GM23338 (cell line): Measurements from ENCODE around the gene SPANXN2. TPM values are rescaled to one million over a fixed set of nuclear protein-coding genes. Genes with fewer than 3 reads are reported as not detected.

Experiments
- ATAC-seq: fragments of 200-7000 bp; cut with Tn5 transposase; 3 replicates; pipeline ENCODE4 v1.9.1; 2020
- DNase-seq: peaks from one replicate; pipeline ENCODE4 v3.0.0-alpha.2; 2015; ENCODE audit warnings: low spot score
- H2AFZ ChIP-seq: fragments of 200-600 bp; sonication (generic); 2 replicates; pipeline ENCODE4 v1.8.0; 2016; ENCODE audit warnings: antibody characterized with exemption, mild to moderate bottlenecking, moderate library complexity
- H3F3A ChIP-seq: fragments of 200-600 bp; sonication (generic); replicated peaks from 2 replicates; pipeline ENCODE4 v1.8.0; 2017; ENCODE audit warnings: antibody characterized with exemption, mixed run types, low read depth
- H3K27ac ChIP-seq: fragments of 200-600 bp; sonication (generic); 2 replicates; pipeline ENCODE4 v1.6.1; 2016; ENCODE audit warnings: low read depth
- H3K27me3 ChIP-seq: fragments of 200-600 bp; sonication (generic); 2 replicates; pipeline ENCODE4 v1.8.0; 2016; ENCODE audit warnings: mild to moderate bottlenecking, mixed run types, moderate library complexity; ENCODE audit not compliant: insufficient read depth
- H3K36me3 ChIP-seq: fragments of 200-600 bp; sonication (generic); 2 replicates; pipeline ENCODE4 v1.8.0; 2016; ENCODE audit warnings: mild to moderate bottlenecking; ENCODE audit not compliant: insufficient read depth
- H3K4me1 ChIP-seq: fragments of 200-600 bp; sonication (generic); 2 replicates; pipeline ENCODE4 v1.8.0; 2016; ENCODE audit warnings: mild to moderate bottlenecking, moderate library complexity; ENCODE audit not compliant: insufficient read depth
- H3K4me2 ChIP-seq: fragments of 200-600 bp; sonication (generic); 2 replicates; pipeline ENCODE4 v1.7.1; 2017; ENCODE audit warnings: mixed run types
- H3K4me3 ChIP-seq: fragments of 200-600 bp; sonication (generic); 2 replicates; pipeline ENCODE4 v1.6.1; 2016; ENCODE audit warnings: mixed run types
- H3K79me2 ChIP-seq: fragments of 200-600 bp; sonication (generic); replicated peaks from 2 replicates; pipeline ENCODE4 v1.8.0; 2017; ENCODE audit warnings: mild to moderate bottlenecking; ENCODE audit not compliant: insufficient read depth
- H3K9me2 ChIP-seq: fragments of 200-600 bp; sonication (generic); 2 replicates; pipeline ENCODE4 v1.8.0; 2017; ENCODE audit not compliant: insufficient read depth
- H4K20me1 ChIP-seq: fragments of 200-600 bp; sonication (generic); replicated peaks from 2 replicates; pipeline ENCODE4 v1.8.0; 2017; ENCODE audit warnings: mild to moderate bottlenecking; ENCODE audit not compliant: insufficient read depth
- H3K27ac Mint-ChIP-seq: 2 replicates; pipeline ENCODE4 v1.8.0; 2020; ENCODE audit warnings: inconsistent platforms, mild to moderate bottlenecking, moderate library complexity, mixed read lengths
- H3K27me3 Mint-ChIP-seq: 3 replicates; pipeline ENCODE4 v1.8.0; 2022; ENCODE audit warnings: low read depth, mild to moderate bottlenecking, moderate library complexity, mixed read lengths, inconsistent platforms; ENCODE audit not compliant: insufficient read depth, poor library complexity
- H3K36me3 Mint-ChIP-seq: 3 replicates; pipeline ENCODE4 v1.8.0; 2021; ENCODE audit warnings: low read depth, mild to moderate bottlenecking, inconsistent platforms, moderate library complexity, mixed read lengths
- H3K4me1 Mint-ChIP-seq: 3 replicates; pipeline ENCODE4 v1.8.0; 2020; ENCODE audit warnings: mild to moderate bottlenecking, inconsistent platforms, mixed read lengths
- H3K4me3 Mint-ChIP-seq: 3 replicates; pipeline ENCODE4 v1.8.0; 2021; ENCODE audit warnings: moderate library complexity, mild to moderate bottlenecking, inconsistent platforms, mixed read lengths
- H3K9me3 Mint-ChIP-seq: 3 replicates; pipeline ENCODE4 v1.8.0; 2020; ENCODE audit warnings: moderate library complexity, mild to moderate bottlenecking, inconsistent platforms, mixed read lengths
- CREB1 ChIP-seq: fragments of 250-450 bp; sonication (Bioruptor Pico); IDR thresholded peaks from 2 replicates; pipeline ENCODE4 v1.5.0; 2020; ENCODE audit warnings: low read depth, mild to moderate bottlenecking, moderate library complexity
- NANOG ChIP-seq: IDR thresholded peaks from 2 replicates; pipeline ENCODE4 v1.6.1; 2016; ENCODE audit warnings: antibody characterized with exemption, borderline replicate concordance
- POLR2AphosphoS5 ChIP-seq: IDR thresholded peaks from 2 replicates; pipeline ENCODE4 v1.6.1; 2016; ENCODE audit warnings: antibody characterized with exemption, low read depth
- polyA plus RNA-seq: library from polyadenylated mRNA; unstranded; fragments of >200 nt; fragmentation: Nextera tagmentation; extraction: Ambion mirVana; gene quantifications from 2 replicates; pipeline ENCODE4 v1.2.1, GENCODE V29; 2016
- total RNA-seq: library from RNA; depleted of rRNA; stranded (reverse); fragments of >200 nt; shearing (Covaris generic); gene quantifications from 2 replicates; pipeline ENCODE4 v1.2.3, GENCODE V29; 2014
- TF ChIP-seq, protein P1 (sequence below), 2 experiments: fragments of 200-600 bp in 1 of 2; sonication (generic) in 1 of 2; conservative IDR thresholded peaks; 2 replicates each; pipeline versions ENCODE4 v1.5.1 to v1.6.1; 2016 to 2017; ENCODE audit warnings: antibody characterized with exemption in 2 of 2, low read depth in 2 of 2, mild to moderate bottlenecking in 2 of 2, moderate library complexity in 1 of 2
- TF ChIP-seq, protein P2 (sequence below): IDR thresholded peaks from 2 replicates; pipeline ENCODE4 v1.6.1; 2016; ENCODE audit warnings: antibody characterized with exemption
- TF ChIP-seq, protein P3 (sequence below): IDR thresholded peaks from one replicate; pipeline ENCODE4 v1.6.1; 2018; ENCODE audit warnings: antibody characterized with exemption; ENCODE audit not compliant: unreplicated experiment

The SPANXN2 gene
- total and polyA plus RNA-seq, 2 experiments from 2014 or later: not detected

DNA sequence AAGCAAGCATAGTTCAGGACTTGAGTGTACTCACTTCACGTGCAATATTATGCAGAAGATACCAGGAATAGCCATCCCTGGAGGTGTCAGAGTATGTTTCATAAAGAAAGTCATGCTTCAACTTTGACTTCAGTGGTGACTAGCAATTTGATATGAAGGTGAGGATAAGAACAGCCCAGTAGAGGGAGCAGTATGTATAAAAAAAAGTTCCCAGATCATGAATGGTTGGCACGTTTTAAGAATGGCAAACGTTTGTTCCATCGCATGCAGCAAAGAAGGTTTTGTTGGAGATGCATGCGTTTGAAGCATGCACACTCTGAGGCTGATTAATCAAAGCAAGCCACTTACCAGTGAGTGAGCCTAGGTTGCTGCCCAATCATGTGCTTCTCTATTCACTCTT is 51.2 kb downstream of the SPANXN2 start:
- TF ChIP-seq, protein P1, sequence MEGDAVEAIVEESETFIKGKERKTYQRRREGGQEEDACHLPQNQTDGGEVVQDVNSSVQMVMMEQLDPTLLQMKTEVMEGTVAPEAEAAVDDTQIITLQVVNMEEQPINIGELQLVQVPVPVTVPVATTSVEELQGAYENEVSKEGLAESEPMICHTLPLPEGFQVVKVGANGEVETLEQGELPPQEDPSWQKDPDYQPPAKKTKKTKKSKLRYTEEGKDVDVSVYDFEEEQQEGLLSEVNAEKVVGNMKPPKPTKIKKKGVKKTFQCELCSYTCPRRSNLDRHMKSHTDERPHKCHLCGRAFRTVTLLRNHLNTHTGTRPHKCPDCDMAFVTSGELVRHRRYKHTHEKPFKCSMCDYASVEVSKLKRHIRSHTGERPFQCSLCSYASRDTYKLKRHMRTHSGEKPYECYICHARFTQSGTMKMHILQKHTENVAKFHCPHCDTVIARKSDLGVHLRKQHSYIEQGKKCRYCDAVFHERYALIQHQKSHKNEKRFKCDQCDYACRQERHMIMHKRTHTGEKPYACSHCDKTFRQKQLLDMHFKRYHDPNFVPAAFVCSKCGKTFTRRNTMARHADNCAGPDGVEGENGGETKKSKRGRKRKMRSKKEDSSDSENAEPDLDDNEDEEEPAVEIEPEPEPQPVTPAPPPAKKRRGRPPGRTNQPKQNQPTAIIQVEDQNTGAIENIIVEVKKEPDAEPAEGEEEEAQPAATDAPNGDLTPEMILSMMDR (conservative IDR thresholded peaks at IDR 0.05; ENCODE audit: low read depth in 2 of 2): peak; percentile 24; a peak in 2 of 4 replicates
- TF ChIP-seq, protein P2, sequence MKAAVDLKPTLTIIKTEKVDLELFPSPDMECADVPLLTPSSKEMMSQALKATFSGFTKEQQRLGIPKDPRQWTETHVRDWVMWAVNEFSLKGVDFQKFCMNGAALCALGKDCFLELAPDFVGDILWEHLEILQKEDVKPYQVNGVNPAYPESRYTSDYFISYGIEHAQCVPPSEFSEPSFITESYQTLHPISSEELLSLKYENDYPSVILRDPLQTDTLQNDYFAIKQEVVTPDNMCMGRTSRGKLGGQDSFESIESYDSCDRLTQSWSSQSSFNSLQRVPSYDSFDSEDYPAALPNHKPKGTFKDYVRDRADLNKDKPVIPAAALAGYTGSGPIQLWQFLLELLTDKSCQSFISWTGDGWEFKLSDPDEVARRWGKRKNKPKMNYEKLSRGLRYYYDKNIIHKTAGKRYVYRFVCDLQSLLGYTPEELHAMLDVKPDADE: no peak
- TF ChIP-seq NANOG (no peak), CREB1 (no peak), POLR2AphosphoS5 (no peak)
- H3K27me3 ChIP-seq: no peaks in the 10 kb centered on the region
- ATAC-seq: no peak
- no peak overlapping the region for H3K4me2 ChIP-seq
- Mint-ChIP-seq H3K36me3 (0 out of 3 replicates have a peak, but pooled peaks cover 5% of the 10 kb centered on the region), H3K27ac (no peak overlapping the region), H3K4me1 (no peaks in the 10 kb centered on the region), H3K9me3 (peaks cover 64% of the 10 kb centered on the region), H3K4me3 (no peak overlapping the region), H3K27me3 (no peaks in the 10 kb centered on the region)
- H3F3A ChIP-seq: no peaks in the 10 kb centered on the region
- H3K36me3 ChIP-seq: no peaks in the 10 kb centered on the region
- DNase-seq: peak; percentile 8
- no peak overlapping the region for H3K27ac ChIP-seq
- H4K20me1 ChIP-seq: no peaks in the 10 kb centered on the region
- no peak overlapping the region for H3K4me3 ChIP-seq
- no peaks in the 10 kb centered on the region for H3K9me2 ChIP-seq
- no peaks in the 10 kb centered on the region for H3K79me2 ChIP-seq
- no peak overlapping the region for H2AFZ ChIP-seq
- H3K4me1 ChIP-seq: no peaks in the 10 kb centered on the region

DNA sequence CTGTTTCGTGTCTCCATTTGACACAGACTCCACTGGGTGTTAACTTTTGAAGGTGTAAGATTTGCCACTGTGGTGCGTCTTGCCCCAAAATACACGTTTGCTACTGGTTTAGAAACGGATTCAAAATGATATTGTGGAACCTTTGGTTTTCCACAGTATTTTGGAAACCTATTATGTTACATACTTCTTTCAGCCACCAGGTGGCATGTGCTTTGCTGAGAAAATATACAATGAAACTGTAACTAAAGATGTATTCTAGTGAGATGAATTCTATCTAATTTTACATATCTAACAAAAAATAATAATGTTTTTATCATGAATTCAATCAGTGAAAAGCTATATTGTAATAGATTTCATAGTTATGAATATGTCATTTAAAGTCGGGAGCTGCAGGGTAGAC is 56.2 kb downstream of the SPANXN2 start:
- no peak overlapping the region for H3K27ac Mint-ChIP-seq
- H3K79me2 ChIP-seq: no peaks in the 10 kb centered on the region
- H3K36me3 ChIP-seq: no peaks in the 10 kb centered on the region
- H3K9me3 Mint-ChIP-seq: peaks cover 39% of the 10 kb centered on the region
- H3F3A ChIP-seq: no peaks in the 10 kb centered on the region
- no peak overlapping the region for H2AFZ ChIP-seq
- no peak overlapping the region for H3K4me2 ChIP-seq
- no peaks in the 10 kb centered on the region for H3K4me1 Mint-ChIP-seq
- ATAC-seq (no peak), DNase-seq (peak; percentile 3)
- H4K20me1 ChIP-seq: no peaks in the 10 kb centered on the region
- no peak overlapping the region for H3K27ac ChIP-seq
- H3K27me3 Mint-ChIP-seq: no peaks in the 10 kb centered on the region
- no peaks in the 10 kb centered on the region for H3K27me3 ChIP-seq
- H3K4me1 ChIP-seq: no peaks in the 10 kb centered on the region
- no peaks in the 10 kb centered on the region for H3K9me2 ChIP-seq
- H3K36me3 Mint-ChIP-seq: peaks cover 4% of the 10 kb centered on the region; the same call in 2 of the 3 replicates
- no peak overlapping the region for H3K4me3 Mint-ChIP-seq
- TF ChIP-seq, protein P3, sequence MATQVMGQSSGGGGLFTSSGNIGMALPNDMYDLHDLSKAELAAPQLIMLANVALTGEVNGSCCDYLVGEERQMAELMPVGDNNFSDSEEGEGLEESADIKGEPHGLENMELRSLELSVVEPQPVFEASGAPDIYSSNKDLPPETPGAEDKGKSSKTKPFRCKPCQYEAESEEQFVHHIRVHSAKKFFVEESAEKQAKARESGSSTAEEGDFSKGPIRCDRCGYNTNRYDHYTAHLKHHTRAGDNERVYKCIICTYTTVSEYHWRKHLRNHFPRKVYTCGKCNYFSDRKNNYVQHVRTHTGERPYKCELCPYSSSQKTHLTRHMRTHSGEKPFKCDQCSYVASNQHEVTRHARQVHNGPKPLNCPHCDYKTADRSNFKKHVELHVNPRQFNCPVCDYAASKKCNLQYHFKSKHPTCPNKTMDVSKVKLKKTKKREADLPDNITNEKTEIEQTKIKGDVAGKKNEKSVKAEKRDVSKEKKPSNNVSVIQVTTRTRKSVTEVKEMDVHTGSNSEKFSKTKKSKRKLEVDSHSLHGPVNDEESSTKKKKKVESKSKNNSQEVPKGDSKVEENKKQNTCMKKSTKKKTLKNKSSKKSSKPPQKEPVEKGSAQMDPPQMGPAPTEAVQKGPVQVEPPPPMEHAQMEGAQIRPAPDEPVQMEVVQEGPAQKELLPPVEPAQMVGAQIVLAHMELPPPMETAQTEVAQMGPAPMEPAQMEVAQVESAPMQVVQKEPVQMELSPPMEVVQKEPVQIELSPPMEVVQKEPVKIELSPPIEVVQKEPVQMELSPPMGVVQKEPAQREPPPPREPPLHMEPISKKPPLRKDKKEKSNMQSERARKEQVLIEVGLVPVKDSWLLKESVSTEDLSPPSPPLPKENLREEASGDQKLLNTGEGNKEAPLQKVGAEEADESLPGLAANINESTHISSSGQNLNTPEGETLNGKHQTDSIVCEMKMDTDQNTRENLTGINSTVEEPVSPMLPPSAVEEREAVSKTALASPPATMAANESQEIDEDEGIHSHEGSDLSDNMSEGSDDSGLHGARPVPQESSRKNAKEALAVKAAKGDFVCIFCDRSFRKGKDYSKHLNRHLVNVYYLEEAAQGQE: no peak
- TF ChIP-seq, protein P1 (conservative IDR thresholded peaks at IDR 0.05; ENCODE audit: low read depth in 2 of 2): peak in 1 of 2 experiments; percentile 54; a peak in 3 of 4 replicates
- no peak overlapping the region for H3K4me3 ChIP-seq
